ENCODE measurements around the gene TRIM14. TPM values are rescaled to one million over a fixed set of nuclear protein-coding genes. Genes with fewer than 3 reads are reported as not detected.

The TRIM14 gene
- total RNA-seq, 1 experiment from 2014 or later = 11.9 TPM

DNA sequence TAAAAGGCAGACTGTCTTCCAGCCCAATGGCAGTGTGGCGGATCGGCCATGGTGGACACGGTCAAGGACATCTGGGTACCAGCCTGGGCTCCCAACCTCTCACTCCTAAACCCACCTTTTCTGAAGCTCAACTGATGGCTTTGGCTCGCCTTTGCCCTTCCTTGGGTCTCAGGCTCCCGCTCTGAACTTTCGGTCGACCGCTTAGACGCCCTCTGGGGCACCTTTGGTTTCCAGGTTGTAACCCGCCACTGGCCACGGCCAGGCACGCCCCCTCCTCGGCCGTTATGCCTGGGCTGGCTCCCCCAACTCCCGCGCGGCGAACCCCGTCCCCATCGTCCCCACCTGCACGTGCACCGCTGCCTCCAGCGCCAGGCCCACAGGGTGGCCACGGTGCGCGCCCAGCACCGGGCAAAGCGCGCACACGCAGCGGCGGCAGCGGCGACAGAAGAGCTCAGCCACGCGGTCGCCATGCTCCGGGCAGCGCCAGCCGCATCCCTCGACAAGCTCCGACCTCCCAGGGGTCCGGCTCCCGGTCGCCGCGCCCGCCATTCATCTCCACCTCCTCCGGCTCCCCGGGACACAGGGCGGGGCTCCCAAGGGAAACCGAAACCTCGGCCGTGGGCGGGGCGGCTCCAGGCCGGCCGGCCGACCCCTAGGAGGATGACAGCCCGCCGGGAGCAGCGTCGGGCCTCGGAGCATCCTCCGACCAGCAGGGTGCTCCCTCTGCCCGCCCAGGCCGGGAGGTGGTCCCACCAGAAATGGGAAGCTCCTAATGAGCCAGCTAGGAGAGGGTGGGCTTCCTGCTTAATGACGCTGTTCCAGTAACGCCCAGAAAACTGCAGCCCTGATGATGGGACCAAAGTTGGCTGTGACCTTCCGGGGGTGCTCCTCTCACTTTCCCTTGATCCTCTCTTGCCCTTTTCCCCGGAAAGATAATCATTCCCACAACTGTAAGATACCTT lies at the start of gene TRIM14 (continued):
- TF ChIP-seq, protein P1, sequence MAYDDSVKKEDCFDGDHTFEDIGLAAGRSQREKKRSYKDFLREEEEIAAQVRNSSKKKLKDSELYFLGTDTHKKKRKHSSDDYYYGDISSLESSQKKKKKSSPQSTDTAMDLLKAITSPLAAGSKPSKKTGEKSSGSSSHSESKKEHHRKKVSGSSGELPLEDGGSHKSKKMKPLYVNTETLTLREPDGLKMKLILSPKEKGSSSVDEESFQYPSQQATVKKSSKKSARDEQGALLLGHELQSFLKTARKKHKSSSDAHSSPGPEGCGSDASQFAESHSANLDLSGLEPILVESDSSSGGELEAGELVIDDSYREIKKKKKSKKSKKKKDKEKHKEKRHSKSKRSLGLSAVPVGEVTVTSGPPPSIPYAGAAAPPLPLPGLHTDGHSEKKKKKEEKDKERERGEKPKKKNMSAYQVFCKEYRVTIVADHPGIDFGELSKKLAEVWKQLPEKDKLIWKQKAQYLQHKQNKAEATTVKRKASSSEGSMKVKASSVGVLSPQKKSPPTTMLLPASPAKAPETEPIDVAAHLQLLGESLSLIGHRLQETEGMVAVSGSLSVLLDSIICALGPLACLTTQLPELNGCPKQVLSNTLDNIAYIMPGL (CRISPR knock-in tag; IDR thresholded peaks at IDR 0.05) = peak; percentile 85
- TF ChIP-seq CREM (CRISPR knock-in tag; IDR thresholded peaks at IDR 0.05) (no peak), TEAD4 (CRISPR knock-in tag; IDR thresholded peaks at IDR 0.05) (no peak), ZNF317 (CRISPR knock-in tag; IDR thresholded peaks at IDR 0.05; ENCODE audit: borderline replicate concordance, low read depth) (peak; percentile 52; the same call in 1 of the 2 replicates), ZNF396 (CRISPR knock-in tag; IDR thresholded peaks at IDR 0.05; ENCODE audit: borderline replicate concordance) (no peak), SMAD3 (CRISPR knock-in tag; IDR thresholded peaks at IDR 0.05; ENCODE audit: borderline replicate concordance) (peak; percentile 66; the same call in 1 of the 2 replicates), CREB1 (CRISPR knock-in tag; IDR thresholded peaks at IDR 0.05) (peak; percentile 90), RORB (CRISPR knock-in tag; IDR thresholded peaks at IDR 0.05) (no peak), NR2C2 (CRISPR knock-in tag; IDR thresholded peaks at IDR 0.05) (peak; percentile 59), ZNF281 (CRISPR knock-in tag; IDR thresholded peaks at IDR 0.05) (peak; percentile 47; the same call in 1 of the 2 replicates), ELF4 (CRISPR knock-in tag; IDR thresholded peaks at IDR 0.05; ENCODE audit: low read depth) (peak; percentile 90; the same call in 1 of the 2 replicates), ZNF671 (CRISPR knock-in tag; IDR thresholded peaks at IDR 0.05) (no peak), KAT7 (CRISPR knock-in tag; IDR thresholded peaks at IDR 0.05; ENCODE audit: borderline replicate concordance) (no peak; the same call in 1 of the 2 replicates), MXD4 (CRISPR knock-in tag; IDR thresholded peaks at IDR 0.05; ENCODE audit: borderline replicate concordance) (no peak), FOXK1 (CRISPR knock-in tag; IDR thresholded peaks at IDR 0.05) (peak; percentile 78), FOXJ3 (CRISPR knock-in tag; IDR thresholded peaks at IDR 0.05; ENCODE audit: borderline replicate concordance) (no peak), GRHL2 (CRISPR knock-in tag; IDR thresholded peaks at IDR 0.05; ENCODE audit: insufficient replicate concordance, severe bottlenecking) (no peak), OVOL2 (CRISPR knock-in tag; IDR thresholded peaks at IDR 0.05; ENCODE audit: borderline replicate concordance) (no peak)
- TF ChIP-seq, protein P2, sequence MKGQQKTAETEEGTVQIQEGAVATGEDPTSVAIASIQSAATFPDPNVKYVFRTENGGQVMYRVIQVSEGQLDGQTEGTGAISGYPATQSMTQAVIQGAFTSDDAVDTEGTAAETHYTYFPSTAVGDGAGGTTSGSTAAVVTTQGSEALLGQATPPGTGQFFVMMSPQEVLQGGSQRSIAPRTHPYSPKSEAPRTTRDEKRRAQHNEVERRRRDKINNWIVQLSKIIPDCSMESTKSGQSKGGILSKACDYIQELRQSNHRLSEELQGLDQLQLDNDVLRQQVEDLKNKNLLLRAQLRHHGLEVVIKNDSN (CRISPR knock-in tag; IDR thresholded peaks at IDR 0.05) = peak; percentile 74
- TF ChIP-seq, protein P3, sequence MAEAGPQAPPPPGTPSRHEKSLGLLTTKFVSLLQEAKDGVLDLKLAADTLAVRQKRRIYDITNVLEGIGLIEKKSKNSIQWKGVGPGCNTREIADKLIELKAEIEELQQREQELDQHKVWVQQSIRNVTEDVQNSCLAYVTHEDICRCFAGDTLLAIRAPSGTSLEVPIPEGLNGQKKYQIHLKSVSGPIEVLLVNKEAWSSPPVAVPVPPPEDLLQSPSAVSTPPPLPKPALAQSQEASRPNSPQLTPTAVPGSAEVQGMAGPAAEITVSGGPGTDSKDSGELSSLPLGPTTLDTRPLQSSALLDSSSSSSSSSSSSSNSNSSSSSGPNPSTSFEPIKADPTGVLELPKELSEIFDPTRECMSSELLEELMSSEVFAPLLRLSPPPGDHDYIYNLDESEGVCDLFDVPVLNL (CRISPR knock-in tag; IDR thresholded peaks at IDR 0.05; ENCODE audit: borderline replicate concordance, low read depth) = no peak
- TF ChIP-seq, protein P4, sequence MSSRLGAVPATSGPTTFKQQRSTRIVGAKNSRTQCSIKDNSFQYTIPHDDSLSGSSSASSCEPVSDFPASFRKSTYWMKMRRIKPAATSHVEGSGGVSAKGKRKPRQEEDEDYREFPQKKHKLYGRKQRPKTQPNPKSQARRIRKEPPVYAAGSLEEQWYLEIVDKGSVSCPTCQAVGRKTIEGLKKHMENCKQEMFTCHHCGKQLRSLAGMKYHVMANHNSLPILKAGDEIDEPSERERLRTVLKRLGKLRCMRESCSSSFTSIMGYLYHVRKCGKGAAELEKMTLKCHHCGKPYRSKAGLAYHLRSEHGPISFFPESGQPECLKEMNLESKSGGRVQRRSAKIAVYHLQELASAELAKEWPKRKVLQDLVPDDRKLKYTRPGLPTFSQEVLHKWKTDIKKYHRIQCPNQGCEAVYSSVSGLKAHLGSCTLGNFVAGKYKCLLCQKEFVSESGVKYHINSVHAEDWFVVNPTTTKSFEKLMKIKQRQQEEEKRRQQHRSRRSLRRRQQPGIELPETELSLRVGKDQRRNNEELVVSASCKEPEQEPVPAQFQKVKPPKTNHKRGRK (CRISPR knock-in tag; IDR thresholded peaks at IDR 0.05; ENCODE audit: borderline replicate concordance) = no peak
- TF ChIP-seq, protein P5, sequence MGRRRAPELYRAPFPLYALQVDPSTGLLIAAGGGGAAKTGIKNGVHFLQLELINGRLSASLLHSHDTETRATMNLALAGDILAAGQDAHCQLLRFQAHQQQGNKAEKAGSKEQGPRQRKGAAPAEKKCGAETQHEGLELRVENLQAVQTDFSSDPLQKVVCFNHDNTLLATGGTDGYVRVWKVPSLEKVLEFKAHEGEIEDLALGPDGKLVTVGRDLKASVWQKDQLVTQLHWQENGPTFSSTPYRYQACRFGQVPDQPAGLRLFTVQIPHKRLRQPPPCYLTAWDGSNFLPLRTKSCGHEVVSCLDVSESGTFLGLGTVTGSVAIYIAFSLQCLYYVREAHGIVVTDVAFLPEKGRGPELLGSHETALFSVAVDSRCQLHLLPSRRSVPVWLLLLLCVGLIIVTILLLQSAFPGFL (CRISPR knock-in tag; IDR thresholded peaks at IDR 0.05; ENCODE audit: borderline replicate concordance) = no peak
- TF ChIP-seq, protein P6, sequence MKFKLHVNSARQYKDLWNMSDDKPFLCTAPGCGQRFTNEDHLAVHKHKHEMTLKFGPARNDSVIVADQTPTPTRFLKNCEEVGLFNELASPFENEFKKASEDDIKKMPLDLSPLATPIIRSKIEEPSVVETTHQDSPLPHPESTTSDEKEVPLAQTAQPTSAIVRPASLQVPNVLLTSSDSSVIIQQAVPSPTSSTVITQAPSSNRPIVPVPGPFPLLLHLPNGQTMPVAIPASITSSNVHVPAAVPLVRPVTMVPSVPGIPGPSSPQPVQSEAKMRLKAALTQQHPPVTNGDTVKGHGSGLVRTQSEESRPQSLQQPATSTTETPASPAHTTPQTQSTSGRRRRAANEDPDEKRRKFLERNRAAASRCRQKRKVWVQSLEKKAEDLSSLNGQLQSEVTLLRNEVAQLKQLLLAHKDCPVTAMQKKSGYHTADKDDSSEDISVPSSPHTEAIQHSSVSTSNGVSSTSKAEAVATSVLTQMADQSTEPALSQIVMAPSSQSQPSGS (CRISPR knock-in tag; IDR thresholded peaks at IDR 0.05; ENCODE audit: borderline replicate concordance, low read depth) = no peak
- TF ChIP-seq, protein P7, sequence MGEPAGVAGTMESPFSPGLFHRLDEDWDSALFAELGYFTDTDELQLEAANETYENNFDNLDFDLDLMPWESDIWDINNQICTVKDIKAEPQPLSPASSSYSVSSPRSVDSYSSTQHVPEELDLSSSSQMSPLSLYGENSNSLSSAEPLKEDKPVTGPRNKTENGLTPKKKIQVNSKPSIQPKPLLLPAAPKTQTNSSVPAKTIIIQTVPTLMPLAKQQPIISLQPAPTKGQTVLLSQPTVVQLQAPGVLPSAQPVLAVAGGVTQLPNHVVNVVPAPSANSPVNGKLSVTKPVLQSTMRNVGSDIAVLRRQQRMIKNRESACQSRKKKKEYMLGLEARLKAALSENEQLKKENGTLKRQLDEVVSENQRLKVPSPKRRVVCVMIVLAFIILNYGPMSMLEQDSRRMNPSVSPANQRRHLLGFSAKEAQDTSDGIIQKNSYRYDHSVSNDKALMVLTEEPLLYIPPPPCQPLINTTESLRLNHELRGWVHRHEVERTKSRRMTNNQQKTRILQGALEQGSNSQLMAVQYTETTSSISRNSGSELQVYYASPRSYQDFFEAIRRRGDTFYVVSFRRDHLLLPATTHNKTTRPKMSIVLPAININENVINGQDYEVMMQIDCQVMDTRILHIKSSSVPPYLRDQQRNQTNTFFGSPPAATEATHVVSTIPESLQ (CRISPR knock-in tag; IDR thresholded peaks at IDR 0.05) = no peak

Data from WTC11 (cell line).